Renal cortex interstitium (tissue), 11 donors: ENCODE measurements around the gene ERBB4. TPM values are rescaled to one million over a fixed set of nuclear protein-coding genes. Genes with fewer than 3 reads are reported as not detected.

Experiments used
- DNase-seq, 11 donors: peaks; one replicate each; pipeline ENCODE4 v3.0.0-alpha.2; 2013; ENCODE audit warnings: low read depth in 9 of 11, low spot score in 4 of 11; ENCODE audit errors: extremely low read depth in 1 of 11
- polyA plus RNA-seq, 3 donors: library from polyadenylated mRNA; unstranded; fragments of 120-200 nt; gene quantifications; one replicate each; pipeline ENCODE4 v1.2.1, GENCODE V29; 2013; ENCODE audit not compliant: insufficient read length in 3 of 3

The ERBB4 gene
- polyA plus RNA-seq, 3 donors: 42.3 to 56.6 (median 54.7) TPM

DNA sequence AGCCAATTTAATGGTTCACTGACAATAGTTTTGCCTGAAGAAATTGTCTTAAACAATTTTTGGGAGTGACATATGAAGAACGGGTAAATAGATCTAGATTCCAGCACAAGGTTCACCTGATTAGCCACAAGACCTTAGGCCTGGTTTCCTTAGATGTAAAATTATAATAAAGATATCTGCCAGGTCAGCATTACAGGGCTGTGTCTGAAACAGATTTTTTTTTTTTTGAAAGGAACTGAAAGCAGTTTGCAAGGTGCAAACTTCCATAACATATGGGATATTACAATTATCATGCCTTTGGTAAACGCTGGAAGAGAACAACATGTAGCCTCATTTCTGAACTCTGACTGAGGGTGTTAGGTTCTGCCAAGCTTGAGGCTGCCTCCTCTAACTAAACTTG, 599.4 kb downstream of the ERBB4 start:
- no peak for DNase-seq

DNA sequence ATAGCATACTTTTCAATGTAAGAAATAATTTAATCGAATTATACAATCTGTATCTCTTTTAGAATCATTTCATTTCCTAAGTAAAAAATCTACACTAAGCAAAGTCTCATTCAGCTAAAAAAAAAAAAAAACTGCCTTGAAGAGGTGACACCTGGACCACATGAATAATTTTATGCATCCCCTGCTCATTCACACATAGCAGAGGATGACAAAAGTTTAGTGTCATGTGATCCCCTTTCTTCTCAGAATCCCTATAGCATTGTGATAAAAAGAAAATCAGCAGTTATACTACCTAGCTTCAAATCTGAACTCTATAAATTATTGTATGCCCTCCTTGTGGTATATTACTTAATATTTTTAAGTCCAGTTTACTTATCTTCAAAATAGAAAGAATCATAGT, 603.8 kb downstream of the ERBB4 start:
- no peak for DNase-seq

DNA sequence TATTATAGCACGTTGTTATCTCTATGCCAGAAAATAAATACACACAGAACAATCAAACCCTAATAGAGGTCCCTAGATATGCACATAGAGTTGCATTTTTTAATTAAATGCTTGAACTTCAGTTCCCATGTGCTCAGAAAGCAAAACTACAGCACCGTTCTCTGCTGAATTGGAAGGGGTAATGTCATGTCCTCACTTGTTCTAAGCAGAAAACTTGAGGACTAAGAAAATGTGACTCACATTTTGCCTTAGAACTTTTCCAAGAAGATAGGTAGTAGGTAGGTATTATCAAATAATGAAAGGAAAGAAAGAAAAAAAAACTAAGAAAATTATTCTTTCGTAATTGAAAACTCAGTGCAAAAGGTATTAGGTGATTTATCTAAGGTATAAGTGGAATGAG, 607.3 kb downstream of the ERBB4 start:
- no peak for DNase-seq

DNA sequence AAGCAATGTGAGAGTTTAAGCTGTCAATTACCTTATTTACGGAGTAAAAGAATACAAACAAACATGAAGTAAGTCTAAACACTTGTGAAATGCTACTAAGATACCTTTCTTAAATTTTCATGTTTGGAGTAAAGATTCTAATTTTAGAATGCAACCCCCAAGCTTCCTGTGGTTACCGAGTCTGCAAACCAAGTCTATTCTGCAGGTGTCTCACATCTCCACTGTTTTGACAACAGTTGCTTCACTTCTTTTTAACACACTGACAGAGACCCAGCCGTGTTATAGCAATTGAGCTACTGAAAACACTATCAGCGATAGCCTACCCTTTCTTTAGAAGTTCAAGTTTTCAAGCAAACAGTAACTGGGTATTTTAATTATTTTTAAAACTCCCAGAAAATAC, 608.3 kb downstream of the ERBB4 start:
- peak in 6 of 11 donors; percentile 2 to 7 (median 4) for DNase-seq

DNA sequence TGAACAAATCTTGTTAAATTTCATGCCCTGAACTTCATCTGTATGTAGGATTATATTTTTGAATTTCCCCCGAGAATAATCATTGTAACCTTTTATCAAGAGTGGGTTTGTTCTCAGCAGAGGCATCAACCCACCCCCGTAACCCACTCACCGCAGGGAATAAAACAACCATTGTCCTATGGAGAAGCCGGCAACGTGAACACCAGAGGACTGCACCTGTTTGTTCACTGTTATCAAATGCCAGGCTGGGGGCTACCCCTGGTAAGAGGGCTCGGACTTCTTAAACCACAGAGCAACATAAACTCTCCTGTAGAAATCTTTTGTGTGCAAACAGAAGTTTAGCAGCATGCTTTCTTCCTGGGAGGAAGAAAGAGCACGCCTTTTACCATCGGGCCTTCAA, 610.4 kb downstream of the ERBB4 start:
- DNase-seq: no peak

DNA sequence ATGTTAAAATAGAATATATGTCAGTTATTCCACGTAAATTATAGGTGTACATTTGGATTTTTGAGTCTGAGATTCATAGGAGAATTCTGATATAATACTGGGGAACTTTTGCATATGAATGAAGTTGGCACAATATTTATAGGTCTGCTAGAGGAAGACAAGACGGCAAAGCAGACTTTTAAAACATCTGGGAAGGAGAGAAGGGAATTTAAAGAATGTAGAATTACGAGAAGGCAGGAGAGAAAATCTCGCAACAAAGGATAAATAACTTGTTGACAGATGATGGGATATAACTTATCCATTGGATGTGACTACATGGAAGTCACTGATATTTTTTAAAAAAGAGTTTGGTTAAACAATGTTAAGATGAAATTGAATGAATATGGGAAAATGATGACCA, 615.6 kb downstream of the ERBB4 start:
- DNase-seq: no peak

DNA sequence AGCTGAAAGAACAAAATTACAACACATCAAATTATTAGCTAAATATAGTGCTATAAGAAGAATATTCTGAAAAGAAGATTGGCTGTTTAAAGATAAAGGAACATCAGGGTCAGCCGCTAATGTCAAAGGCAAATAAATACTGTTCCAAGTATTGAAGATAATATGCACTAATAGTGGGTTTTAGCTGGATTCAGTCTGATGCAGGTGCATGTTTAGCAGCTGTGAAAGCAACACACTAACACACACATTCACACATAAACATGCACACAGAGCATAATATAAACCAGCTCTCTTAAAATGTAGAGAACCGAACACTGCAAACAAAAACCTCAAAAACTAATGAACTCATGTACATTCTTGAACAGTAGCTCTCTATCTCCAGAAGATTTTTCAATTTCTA, 634.6 kb downstream of the ERBB4 start:
- DNase-seq: no peak

DNA sequence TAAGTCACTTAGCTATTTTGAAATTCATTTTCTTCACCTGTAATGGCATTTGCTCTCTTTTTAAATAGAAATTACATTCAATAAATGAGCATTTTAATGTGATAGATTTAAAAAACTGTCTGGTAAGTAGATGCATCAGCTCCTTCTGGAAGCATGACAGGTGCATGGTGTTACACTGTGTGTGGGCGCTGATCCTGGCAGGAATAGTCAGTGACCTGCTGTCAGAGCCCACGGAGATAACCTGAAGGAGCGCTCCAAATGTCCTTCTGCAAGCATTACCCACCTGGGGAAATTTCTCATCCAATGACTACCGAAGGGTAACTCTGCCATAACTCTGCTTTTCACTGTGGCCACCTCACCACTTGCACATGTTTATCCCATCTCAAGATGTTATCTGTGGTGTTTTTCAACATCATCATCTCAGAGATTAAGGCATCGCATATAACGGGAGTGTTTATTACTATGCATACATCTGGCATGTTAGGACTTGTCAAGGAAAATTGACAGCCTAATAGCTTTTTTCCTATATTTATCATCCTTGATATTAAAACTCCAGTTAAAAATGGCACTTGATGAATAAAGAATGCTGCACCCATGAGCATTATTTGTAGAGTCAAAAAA, 637.3 kb downstream of the ERBB4 start:
- DNase-seq: no peak

DNA sequence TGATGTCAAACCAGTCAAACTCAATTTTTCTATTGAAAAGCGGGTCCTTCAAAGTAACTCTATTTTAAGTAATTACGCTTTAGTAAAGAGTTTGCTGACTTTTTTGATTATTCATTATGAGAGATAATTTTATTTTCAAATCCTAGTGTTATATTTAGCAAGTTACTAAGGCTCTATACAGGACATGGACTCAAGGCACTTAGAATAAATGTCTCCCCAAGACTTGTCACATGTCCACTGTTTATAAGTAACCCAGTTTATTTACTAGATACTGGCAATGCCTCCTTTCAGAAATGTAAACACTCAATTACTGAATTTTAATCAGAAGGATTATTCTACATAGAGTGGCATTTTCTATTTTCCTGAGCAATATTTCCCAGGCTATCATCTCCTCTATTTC, 638.1 kb downstream of the ERBB4 start:
- no peak for DNase-seq

DNA sequence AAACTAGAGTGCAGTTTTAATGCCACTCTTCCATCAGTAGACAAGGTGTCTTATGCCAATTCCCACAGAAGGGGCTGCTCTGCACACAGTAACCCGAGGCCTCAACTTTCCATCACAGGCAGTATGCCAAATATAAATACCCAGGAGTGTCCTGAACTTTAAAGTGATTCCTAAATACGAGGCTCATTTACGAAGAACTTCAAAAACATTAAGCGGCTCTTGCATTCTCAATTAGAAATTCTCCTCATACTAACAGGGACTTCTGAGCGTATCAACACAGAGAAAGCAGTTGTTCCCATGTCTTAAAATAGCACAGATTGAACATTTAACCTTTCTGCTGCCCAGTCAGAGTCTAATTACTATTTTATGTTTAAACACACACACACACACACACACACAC, 638.6 kb downstream of the ERBB4 start:
- DNase-seq: peak in 3 of 11 donors; percentile 3 to 31 (median 20)

DNA sequence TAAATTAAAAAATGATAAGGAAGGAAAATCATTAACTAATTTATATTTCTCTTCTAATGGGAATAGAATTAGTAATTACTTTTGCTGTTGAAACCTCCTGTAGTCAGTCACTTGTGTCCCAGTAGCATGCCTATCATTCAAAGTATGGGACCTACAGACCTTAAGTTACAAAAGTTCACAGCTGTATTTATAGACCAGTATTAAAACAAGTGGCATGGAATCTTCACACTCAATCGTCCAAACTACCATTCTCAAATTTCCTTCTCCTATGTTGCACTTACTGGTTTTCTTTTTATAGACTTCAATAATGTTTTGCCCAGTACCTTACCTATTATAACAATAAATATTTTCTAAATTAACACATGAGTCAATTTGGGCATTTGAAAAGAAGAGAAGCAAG, 639.9 kb downstream of the ERBB4 start:
- DNase-seq: no peak

DNA sequence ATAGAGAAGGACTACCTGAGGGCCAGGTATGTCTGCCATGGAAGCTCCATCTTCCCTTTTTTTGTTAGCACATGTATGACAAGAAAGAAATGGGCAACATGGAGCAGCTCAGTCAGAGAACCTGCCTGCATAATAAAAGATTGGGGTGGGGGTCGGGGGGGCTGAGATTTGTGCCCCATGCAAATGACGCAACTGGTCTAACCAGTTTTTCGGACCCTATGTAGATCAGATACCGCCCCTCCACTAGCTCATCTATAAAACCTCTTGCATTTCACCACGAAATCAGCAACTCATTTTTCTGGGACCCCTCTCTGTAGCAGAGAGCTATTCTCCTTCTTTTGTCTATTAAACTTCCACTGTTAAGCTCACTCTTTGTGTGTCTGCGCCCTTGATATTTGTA, 657.2 kb downstream of the ERBB4 start:
- no peak for DNase-seq

DNA sequence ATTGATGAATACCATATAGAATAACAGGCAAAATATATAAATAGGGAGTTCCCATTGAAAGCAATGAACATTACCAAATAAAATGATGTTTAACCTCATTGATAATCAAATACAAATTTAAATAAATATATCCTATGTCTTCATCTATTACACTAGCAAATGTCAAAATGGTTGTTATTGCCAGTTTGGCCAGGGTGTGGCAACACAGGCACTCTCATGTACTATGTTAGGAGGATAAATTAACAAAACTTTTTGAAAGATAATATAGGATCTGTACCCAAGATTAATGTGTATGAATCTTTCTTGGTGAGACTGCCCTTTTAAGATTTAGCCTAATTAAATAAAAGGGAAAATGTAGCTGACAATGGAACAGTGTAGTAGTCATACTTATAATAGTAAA, 659.3 kb downstream of the ERBB4 start:
- DNase-seq: no peak

DNA sequence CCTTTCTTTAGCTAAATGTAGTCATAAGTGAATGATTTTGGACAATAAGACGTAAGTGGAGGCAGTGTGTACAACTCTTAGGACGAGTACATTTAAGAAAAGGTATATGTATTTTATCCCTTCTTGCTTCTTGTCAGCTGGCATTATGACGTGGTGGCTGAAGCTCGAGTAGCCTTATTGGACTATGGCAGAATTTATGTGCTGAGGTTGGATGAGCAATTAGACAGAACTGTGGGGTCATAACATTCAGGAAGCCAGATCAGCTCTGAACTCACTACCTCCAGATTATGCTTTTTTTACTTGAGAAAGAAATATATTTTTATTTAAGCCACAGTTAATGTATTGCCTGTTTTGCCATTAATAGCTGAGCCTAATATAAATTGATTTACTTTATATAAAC, 661.5 kb downstream of the ERBB4 start:
- no peak for DNase-seq

DNA sequence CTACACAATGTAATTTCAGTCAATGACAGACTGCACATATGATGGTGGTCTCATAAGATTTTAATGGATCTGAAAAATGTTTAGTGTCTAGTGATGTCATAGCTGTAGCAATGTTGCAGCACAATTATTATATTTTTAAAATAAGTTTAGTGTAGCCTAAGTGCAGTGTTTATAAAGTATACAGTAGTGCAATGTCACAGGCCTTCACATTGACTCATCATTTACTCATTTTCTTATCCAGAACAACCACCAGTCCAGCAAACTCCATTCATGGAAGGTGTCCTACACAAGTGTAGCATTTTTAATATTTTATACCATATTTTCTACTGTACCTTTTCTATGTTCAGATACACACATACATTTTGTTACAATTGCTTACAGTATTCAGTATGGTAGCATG, 663.1 kb downstream of the ERBB4 start:
- no peak for DNase-seq

DNA sequence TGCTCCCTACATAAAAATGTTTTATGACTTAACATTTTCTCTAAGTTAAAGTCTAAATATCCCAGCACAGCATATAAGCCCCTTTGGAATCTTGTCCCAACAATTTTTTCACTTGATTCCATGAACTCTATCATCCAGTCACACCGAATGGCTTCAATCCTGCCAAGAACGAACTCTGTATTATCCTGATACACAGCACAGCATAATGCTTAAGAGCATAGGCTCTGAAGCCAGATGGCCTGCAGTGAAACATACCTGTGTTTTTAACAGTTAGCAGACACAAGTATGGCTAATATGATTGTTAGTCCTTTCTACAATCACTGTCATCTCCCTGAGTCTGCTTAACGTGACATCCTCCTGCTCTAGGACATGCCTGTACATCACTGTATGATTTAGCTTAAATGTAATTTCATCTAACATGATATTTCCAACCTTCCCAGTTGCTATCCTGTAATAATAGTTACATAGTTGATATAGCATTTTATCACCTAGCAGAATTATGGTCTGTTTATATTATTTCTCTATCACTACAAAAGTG, 669.5 kb downstream of the ERBB4 start:
- no peak for DNase-seq

DNA sequence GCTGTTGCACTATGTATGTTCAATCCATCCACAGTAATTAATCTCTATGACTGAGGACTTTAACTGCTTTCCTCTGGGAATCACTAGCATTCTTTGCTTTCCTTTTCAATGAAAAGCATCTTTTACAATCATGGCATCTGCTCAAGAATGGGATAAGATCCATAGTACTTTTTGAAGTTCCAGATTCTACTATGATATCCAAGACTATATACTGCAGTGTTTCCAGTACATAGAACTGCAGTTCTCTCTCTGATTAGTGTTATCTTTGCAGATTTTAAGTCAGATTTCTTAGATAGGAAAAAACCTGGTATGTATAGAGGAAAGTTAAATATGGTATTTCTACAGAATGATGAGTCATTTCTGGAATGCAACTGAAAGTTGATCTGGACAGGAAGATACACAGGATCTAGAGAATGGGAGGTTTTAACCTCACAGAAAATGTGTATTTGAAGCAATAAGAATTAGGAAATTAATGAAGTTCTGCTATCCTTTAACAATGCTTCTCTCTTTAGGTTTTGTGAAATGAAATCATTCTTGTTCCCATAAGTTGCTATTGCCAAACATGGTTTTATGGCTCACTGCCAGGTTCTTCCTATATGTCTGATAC, 670.7 kb downstream of the ERBB4 start:
- peak in 4 of 11 donors; percentile 4 to 48 (median 12) for DNase-seq

DNA sequence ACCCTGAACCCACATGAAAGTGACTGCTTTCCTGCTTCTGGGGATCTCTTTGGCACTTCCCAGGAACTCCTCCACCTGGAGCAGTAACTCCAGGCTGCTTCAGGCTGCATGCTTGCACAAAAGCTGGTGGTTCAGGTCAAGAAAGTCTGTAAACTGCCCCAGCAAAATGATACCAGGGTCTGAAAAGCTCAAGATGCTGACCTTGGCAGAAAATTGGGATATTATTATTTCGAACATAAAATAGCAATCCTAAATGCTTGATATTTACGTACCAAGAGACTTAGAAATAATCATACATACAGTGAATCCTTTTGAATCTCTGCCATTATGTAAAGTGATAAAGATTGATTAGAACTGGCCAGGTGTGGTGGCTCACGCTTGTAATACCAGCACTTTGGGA, 674.3 kb downstream of the ERBB4 start:
- DNase-seq: no peak

DNA sequence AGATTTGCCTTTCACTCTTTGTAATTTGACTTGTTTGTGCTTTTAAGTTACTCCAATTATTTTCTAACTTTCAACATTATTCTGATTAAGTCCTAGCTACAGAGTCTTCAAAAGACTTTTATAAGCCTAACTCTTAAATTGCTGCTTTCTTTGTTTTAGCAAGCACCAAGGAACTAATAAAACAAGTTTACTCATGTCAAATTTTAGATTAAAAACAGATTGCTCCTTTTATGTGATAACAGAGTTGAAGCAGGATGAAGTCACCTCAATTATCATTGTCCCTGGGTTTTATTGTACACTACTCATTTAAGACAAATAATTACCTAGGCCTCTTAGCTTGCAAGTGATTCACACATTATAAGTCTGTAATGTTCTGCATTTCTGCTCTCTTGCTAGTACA, 678.4 kb downstream of the ERBB4 start:
- no peak for DNase-seq

DNA sequence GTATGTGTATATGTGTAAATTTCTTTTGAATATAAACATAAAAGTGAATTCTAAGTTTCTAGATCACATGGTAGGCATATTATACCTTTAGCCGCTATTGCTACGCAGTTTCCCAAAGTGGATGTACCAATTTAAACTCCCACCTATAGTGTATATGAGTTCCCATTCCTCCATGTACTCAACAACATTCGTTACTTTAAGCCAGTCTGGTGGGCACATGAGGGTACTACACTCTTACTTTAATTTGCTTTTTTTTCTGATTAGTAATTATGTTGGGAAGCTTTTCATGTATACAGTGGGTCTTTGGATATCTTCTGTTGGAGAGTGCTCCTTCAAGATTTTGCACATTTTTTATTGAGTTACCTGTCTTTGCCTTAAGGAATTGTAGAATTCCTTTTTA, 683.8 kb downstream of the ERBB4 start:
- no peak for DNase-seq

DNA sequence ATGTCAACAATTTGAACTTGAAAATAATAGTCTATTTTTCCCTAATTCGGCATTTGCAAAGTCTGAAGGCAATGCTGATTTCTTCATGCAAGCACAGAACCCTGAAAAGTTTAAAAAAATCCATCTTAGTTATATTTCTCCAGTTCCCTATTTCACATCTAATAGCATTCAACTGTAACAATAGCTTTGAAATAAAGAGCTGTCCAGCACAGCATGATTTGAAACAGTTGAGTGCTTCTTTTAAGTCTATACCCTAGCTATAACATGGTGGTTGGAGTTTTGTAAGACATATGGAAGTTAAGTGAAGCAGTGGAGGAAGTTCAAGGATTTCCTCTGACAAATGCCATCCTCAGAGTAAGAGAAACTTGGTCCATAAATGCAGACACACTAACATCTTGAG, 691.9 kb downstream of the ERBB4 start:
- DNase-seq: no peak
